ENCODE data around the gene TMEM233. TPM values are rescaled to one million over a fixed set of nuclear protein-coding genes. Genes with fewer than 3 reads are reported as not detected.

The TMEM233 gene
- total and polyA plus RNA-seq, 10 of the 15 experiments (the other 5 are each of a cell fraction or from before 2014, with no cell fraction given): not detected

- ATAC-seq: no peak
- Histone ChIP-seq H3K9me3 (replicated peaks; ENCODE audit: control insufficient read depth, insufficient read depth, low read length) (no peaks in the 10 kb centered on the region), H3K4me2 (ENCODE audit: control insufficient read depth, insufficient read depth) (no peak overlapping the region), H3K9ac (ENCODE audit: control insufficient read depth, insufficient read depth, low read length) (no peak overlapping the region), H3K27ac (ENCODE audit: control insufficient read depth, insufficient read depth) (no peak overlapping the region), H3K27me3 (replicated peaks in 1 of 2; ENCODE audit: control insufficient read depth in 2 of 2, insufficient read depth in 2 of 2, low read length in 1 of 2) (peaks cover 0 to 10% of the 10 kb centered on the region in 2 experiments), H3K79me2 (ENCODE audit: control insufficient read depth, insufficient read depth, low read length) (no peaks in the 10 kb centered on the region), H2AFZ (ENCODE audit: control insufficient read depth, low read depth, low read length) (no peak overlapping the region), H3K36me3 (ENCODE audit: control insufficient read depth in 2 of 2, insufficient read depth in 2 of 2, low read length in 1 of 2) (no peaks in the 10 kb centered on the region), H3K4me1 (ENCODE audit: control insufficient read depth, insufficient read depth, low read length) (no peaks in the 10 kb centered on the region), H3K4me3 (no peak overlapping the region), H4K20me1 (ENCODE audit: control insufficient read depth, insufficient read depth) (no peaks in the 10 kb centered on the region)
- intact Hi-C loops (cut with micrococcal nuclease; ENCODE audit: unreplicated experiment) (no loop called here), in situ Hi-C loops (cut with MboI) (no loop called here)
- POLR2A ChIA-PET: no interaction called here
- no peak for TF ChIP-seq ZNF274 (IDR thresholded peaks at IDR 0.05; ENCODE audit: insufficient read depth, insufficient read length)
- no peak for TF ChIP-seq SRF (IDR thresholded peaks at IDR 0.05; ENCODE audit: low read depth in 2 of 2, low read length in 2 of 2)
- TF ChIP-seq RFX5 (IDR thresholded peaks at IDR 0.05; ENCODE audit: low read depth, low read length): no peak
- no peak for TF ChIP-seq MEF2A (IDR thresholded peaks at IDR 0.05; ENCODE audit: insufficient read depth, low read depth, low read length)
- TF ChIP-seq, protein P1, sequence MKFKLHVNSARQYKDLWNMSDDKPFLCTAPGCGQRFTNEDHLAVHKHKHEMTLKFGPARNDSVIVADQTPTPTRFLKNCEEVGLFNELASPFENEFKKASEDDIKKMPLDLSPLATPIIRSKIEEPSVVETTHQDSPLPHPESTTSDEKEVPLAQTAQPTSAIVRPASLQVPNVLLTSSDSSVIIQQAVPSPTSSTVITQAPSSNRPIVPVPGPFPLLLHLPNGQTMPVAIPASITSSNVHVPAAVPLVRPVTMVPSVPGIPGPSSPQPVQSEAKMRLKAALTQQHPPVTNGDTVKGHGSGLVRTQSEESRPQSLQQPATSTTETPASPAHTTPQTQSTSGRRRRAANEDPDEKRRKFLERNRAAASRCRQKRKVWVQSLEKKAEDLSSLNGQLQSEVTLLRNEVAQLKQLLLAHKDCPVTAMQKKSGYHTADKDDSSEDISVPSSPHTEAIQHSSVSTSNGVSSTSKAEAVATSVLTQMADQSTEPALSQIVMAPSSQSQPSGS (IDR thresholded peaks at IDR 0.05; ENCODE audit: low read length): no peak
- TF ChIP-seq SIN3A (IDR thresholded peaks at IDR 0.05; ENCODE audit: low read depth, low read length): no peak
- no peak for TF ChIP-seq CEBPB (IDR thresholded peaks at IDR 0.05; ENCODE audit: borderline replicate concordance in 1 of 2, low read depth in 2 of 2, low read length in 2 of 2)
- no peak for TF ChIP-seq MYB (IDR thresholded peaks at IDR 0.05; ENCODE audit: borderline replicate concordance, low read depth, low read length)
- TF ChIP-seq POU2F2 (IDR thresholded peaks at IDR 0.05; ENCODE audit: borderline replicate concordance, low read depth, low read length): no peak
- TF ChIP-seq BHLHE40 (IDR thresholded peaks at IDR 0.05; ENCODE audit: borderline replicate concordance in 1 of 2, low read depth in 2 of 2, low read length in 1 of 2): no peak
- no peak for TF ChIP-seq STAT1 (conservative IDR thresholded peaks at IDR 0.05)
- no peak for TF ChIP-seq CBFB (IDR thresholded peaks at IDR 0.05; ENCODE audit: low read depth)
- no peak for TF ChIP-seq CHD4 (IDR thresholded peaks at IDR 0.05)
- no peak for TF ChIP-seq POLR2AphosphoS2 (IDR thresholded peaks at IDR 0.05; ENCODE audit: low read depth, low read length)
- TF ChIP-seq LARP7 (IDR thresholded peaks at IDR 0.05): no peak
- SMC1A ChIA-PET (ENCODE audit: uncharacterized antibody, unreplicated experiment): no interaction called here
- no TSS peak for BruUV-seq (replicated peaks)
- FAIRE-seq: no peak
- RAD21 ChIA-PET (ENCODE audit: unreplicated experiment): no interaction called here
- no peak for DNase-seq (ENCODE audit: low read depth, low spot score)
- WGBS (ENCODE audit: insufficient coverage, insufficient replicate concordance, low lambda C conversion rate, missing lambda C conversion rate): 47% methylated on average over 16 of the region's 22 CpGs
- CTCF ChIA-PET: no interaction called here
These were observed 791 bp downstream of the TMEM233 start for GRCh38 chr12:119594399-119594730.

Data from GM12878 (cell line).